NOMO-1 treated with dmso at 0.1 percent for 144 hours (cell line): Measurements from ENCODE around the gene PYHIN1.

Experiments used
- DNase-seq: peaks from one replicate; lab custom pipeline; 2025; ENCODE audit not compliant: unreplicated experiment; lab: John Stamatoyannopoulos, UW

The PYHIN1 gene

DNA sequence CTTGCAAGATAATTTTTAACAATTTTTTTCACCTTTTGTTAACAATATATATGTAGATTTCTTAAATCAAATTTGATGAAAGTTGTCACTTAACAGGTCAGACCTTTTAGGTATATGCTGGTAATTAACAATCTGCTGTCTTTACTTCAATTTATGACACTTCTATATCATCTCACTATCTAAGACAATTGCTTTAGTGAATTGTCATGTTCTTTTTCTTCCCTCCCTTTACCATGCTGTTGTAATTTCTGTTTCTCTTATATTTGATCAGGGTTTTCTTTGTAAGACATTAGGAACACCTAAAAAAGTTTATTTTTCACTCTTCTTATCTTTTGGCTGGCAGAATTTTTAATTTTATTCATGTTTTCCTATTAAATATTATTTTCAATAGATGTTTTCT is 80.4 kb downstream of the PYHIN1 start:
- no peak for DNase-seq

DNA sequence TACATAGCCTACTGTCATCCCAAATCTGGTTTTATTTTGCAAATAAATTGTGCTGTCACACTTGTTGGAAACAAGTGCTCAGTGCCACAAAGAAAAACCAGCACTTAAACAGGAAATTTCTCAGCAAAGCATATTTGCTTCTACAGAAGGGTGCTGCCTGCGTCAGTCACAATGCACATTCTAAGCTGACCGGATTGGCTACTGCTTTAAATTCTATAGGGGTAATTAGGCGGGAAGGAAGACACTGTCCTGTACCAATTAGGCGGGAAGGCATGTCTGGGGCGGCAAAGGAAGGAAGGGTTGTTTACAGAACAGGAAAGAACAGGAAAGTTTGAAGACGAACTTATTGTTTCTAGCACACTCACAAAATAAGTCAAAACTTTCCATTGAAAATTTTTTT is 81.1 kb downstream of the PYHIN1 start:
- peak; percentile 3 for DNase-seq

DNA sequence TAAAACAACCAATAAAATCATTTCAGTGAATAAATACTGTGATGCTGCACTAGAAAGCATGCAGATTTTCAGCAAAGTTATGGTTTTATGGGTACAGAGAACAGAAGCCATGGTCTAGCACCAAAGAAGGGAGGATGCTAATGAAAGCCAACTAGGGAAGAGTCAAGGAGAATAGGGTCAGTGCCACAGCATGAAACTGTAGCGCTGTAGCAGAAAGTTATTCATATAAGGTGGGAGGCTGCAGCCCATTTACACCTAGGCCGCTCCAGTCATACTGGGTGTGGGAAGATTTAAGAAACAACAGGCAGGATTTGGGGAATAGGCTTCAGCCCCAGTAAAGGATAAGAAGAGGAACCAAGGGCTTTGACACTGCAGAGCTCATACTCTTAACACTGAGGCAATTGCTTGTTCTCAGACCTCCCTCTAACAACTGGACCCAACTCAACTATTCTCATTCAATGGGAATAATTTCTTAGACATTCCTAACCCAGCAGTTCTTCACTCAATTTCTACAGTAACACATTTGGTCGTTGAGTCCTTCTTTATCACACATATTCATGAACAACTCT is 82.7 kb downstream of the PYHIN1 start:
- DNase-seq, result no peak

DNA sequence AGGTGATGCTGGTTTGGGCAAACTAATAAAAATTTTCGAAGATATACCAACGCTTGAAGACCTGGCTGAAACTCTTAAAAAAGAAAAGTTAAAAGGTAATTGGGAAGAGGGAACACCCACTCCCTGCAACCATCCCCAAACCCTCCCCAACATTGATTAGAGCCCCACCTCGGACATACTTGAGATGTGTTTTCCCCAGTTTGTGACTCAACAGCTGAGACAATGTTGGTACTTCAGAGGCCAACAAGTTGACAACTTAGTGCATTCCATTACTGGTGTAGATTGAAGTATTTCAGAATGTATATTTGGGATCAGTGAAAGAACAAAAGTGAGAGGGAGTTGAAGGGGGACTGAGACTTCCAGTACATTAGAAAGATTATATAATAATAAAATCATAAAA is 83.5 kb downstream of the PYHIN1 start:
- no peak for DNase-seq

DNA sequence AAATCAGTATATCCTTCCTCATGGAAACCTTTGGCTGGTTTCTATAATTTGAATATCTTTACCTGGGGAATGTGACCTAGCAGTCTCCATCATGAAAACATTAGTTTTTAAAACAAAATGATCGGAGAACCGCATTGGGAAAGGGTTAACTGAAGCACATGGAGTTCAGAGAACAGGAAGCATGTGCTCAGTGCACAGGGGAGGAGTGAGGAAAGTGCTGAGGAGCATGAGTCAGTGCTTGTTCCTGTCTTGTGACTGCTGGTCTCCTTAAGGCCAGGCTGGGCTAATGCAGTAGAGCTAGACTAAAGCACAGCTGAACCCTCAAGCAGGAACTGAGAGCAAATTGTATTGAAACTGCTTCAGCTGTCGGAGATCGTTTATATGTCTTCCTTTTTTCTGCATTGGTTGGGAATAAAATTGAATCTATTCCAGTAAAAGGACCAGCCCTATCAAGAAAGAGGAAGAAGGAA is 84.1 kb downstream of the PYHIN1 start:
- DNase-seq, result peak; percentile 97

DNA sequence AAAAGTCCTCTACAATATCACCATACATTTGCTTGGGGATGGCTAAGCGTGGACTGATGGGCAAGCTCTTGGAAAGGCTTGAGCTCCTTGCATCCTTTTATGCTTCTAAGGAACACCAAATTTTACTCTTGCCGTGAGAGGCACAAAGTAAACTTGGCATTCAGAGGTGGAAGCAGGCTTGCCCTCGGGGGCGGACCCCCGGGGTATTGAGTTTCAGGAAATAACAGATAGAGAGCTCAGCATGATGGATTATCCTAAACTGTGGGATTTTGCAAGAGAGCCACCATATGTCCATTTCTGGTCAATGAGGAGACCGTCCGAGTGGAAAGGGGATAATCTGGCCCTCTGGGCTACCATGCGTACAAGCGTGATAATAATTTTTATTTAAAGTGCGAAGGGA is 92.4 kb downstream of the PYHIN1 start:
- DNase-seq, result no peak

DNA sequence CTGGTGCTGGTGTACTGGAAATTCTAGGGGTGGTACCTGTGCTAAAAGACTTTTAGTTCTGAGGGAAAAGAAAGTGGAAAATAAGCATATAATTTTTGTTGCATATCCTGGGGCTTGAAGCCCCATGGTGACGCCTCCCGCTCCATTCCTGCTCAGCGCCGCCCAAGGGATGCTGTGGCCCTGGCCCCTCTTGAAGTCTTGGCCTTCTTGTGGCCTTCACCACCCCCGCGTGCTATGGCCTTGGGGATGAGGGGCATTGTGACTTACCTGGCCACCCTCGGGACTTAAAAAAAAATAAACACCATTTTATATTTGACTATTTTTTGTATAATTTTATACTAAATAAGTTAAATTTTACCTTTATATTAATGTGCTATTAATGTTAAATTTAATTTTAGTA is 93.7 kb downstream of the PYHIN1 start:
- no peak for DNase-seq
